GM23248 (cell line): ENCODE measurements around the gene AQR.

Experiments
- EZH2 ChIP-seq: fragments of 200-600 bp; sonication (generic); IDR thresholded peaks from 2 replicates; pipeline ENCODE4 v1.6.1; 2018; ENCODE audit warnings: antibody characterized with exemption, mild to moderate bottlenecking; ENCODE audit not compliant: insufficient read depth, poor library complexity, severe bottlenecking
- EZH2phosphoT487 ChIP-seq: fragments of 200-600 bp; sonication (generic); IDR thresholded peaks from 2 replicates; pipeline ENCODE4 v1.6.1; 2018; ENCODE audit warnings: antibody characterized with exemption, moderate library complexity, mild to moderate bottlenecking, low read depth; ENCODE audit not compliant: insufficient read depth

DNA sequence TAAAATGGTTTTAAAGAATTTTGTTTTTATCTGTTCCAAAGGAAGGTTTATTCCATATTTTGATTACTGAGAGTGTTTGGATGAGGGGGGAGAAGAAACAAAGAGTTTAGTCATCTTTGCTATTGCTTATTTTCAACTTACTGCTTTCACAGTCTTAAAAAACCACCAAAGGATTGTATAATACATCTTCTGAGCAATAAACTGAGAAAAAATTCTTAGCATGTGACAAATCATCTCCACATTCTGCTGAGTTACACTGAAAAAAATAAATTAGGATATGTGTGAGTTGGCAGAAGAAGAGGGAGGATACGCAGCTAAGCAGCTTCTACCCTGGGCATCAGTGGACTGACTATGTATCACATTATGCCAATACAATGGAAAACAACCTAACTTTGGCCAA, 151.0 kb downstream of the AQR start:
- TF ChIP-seq EZH2phosphoT487 (no peak), EZH2 (no peak)
